Prostate gland (tissue), 2 donors: Measurements from ENCODE around the gene EXOC3. TPM values are rescaled to one million over a fixed set of nuclear protein-coding genes. Genes with fewer than 3 reads are reported as not detected.

Experiments
- DNase-seq: peaks from one replicate; pipeline ENCODE4 v3.0.0-alpha.2; 2019; ENCODE audit warnings: low spot score
- H3K27ac ChIP-seq, 2 donors: fragments of 200-600 bp; sonication (generic); 2 replicates each; pipeline ENCODE4 v1.5.1; 2017 to 2019
- H3K27me3 ChIP-seq: fragments of 200-600 bp; sonication (generic); replicated peaks from 2 replicates; pipeline ENCODE4 v1.5.1; 2019; ENCODE audit not compliant: insufficient read depth
- H3K36me3 ChIP-seq, 2 donors: fragments of 200-600 bp; sonication (generic); 1 replicate in 1 of 2; 2 replicates in 1 of 2; pipeline versions ENCODE4 v1.5.1 to v1.8.1; 2017 to 2019
- H3K4me1 ChIP-seq: fragments of 200-600 bp; sonication (generic); replicated peaks from 2 replicates; pipeline ENCODE4 v1.5.1; 2019
- H3K4me3 ChIP-seq, 2 donors: fragments of 200-600 bp; sonication (generic); 2 replicates each; pipeline ENCODE4 v1.5.1; 2017 to 2019
- H3K9me3 ChIP-seq: fragments of 200-600 bp; sonication (generic); 2 replicates; pipeline ENCODE4 v1.5.1; 2017
- POLR2A ChIP-seq: fragments of 450-650 bp; IDR thresholded peaks from one replicate; pipeline ENCODE4 v1.6.1; 2016; ENCODE audit warnings: antibody characterized with exemption, mild to moderate bottlenecking
- POLR2AphosphoS5 ChIP-seq: sonication (generic); formaldehyde crosslinking; IDR thresholded peaks from one replicate; pipeline ENCODE4 v1.6.1; 2017; ENCODE audit warnings: antibody characterized with exemption
- WGBS: methylation state at CpG from one replicate; pipeline ENCODE4 v1.1.5; 2018; 5-methylcytosine and 5-hydroxymethylcytosine counted together
- intact Hi-C: fragments of 100-400 bp; cut with DNase I; formaldehyde crosslinking; loops from one replicate; pipeline ENCODE4 v1.14.2; 2022
- total RNA-seq, 2 donors: library from RNA; depleted of rRNA; stranded (reverse); fragments of >200 nt; gene quantifications; one replicate each; pipeline ENCODE4 v1.1.0, GENCODE V29; 2016
- TF ChIP-seq, protein P1 (sequence below), 4 experiments: fragments of 200-600 bp in 2 of 4; fragments of 450-650 bp in 2 of 4; sonication (generic) in 2 of 4; IDR thresholded peaks; 1 replicate in 3 of 4; 2 replicates in 1 of 4; pipeline ENCODE4 v1.5.1; 2016 to 2019; ENCODE audit warnings: antibody characterized with exemption in 4 of 4, mild to moderate bottlenecking in 2 of 4, moderate library complexity in 2 of 4

The EXOC3 gene
- total RNA-seq, 2 donors from 2014 or later = 44.3 to 79.7 TPM

DNA sequence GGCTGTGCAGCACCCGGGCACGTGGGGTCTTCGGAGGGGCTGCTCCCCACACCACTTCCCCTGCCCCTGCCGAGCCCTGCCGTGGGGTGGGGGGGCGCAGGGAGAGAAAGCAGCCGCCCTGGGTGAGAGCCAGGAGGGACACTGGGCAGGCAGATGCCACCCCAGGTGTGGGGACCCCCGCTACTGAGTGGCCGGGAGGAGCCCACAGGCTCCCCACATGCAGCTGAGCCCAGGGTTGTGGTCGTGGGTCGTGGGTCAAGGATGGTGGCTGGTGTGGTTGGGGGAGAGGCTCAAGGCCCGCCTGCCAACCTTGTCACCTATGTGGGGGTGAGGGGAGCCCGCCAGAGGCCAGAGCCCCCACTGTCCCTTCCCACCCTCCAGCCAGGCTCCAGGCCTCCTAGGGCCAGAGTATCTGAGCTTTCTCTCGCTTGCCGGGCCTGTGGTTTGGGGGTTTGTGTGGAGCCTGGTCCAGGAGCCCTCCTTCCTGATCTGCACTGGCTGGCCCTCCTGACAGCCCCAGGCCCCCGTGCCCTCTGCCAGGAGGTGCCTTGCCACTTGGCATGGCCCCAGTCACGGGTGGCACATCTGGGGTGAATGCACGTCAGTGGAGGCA lies 35.5 kb downstream of the EXOC3 start:
- no peaks in the 10 kb centered on the region for H3K9me3 ChIP-seq
- DNase-seq = no peak
- WGBS = 74% methylated on average over 18 of the region's 18 CpGs
- H3K36me3 ChIP-seq = no peaks in the 10 kb centered on the region
- H3K27me3 ChIP-seq = peaks cover 4% of the 10 kb centered on the region
- H3K4me1 ChIP-seq = no peaks in the 10 kb centered on the region
- no peak overlapping the region for H3K4me3 ChIP-seq
- TF ChIP-seq POLR2A = no peak
- TF ChIP-seq, protein P1, sequence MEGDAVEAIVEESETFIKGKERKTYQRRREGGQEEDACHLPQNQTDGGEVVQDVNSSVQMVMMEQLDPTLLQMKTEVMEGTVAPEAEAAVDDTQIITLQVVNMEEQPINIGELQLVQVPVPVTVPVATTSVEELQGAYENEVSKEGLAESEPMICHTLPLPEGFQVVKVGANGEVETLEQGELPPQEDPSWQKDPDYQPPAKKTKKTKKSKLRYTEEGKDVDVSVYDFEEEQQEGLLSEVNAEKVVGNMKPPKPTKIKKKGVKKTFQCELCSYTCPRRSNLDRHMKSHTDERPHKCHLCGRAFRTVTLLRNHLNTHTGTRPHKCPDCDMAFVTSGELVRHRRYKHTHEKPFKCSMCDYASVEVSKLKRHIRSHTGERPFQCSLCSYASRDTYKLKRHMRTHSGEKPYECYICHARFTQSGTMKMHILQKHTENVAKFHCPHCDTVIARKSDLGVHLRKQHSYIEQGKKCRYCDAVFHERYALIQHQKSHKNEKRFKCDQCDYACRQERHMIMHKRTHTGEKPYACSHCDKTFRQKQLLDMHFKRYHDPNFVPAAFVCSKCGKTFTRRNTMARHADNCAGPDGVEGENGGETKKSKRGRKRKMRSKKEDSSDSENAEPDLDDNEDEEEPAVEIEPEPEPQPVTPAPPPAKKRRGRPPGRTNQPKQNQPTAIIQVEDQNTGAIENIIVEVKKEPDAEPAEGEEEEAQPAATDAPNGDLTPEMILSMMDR (IDR thresholded peaks at IDR 0.05) = no peak
- no peak overlapping the region for H3K27ac ChIP-seq
- intact Hi-C loops = loop anchor here (10.0 kb wide), 2 partner anchors 136 to 416 kb away; partner anchors contain the start of genes BRD9, CEP72 and TRIP13

DNA sequence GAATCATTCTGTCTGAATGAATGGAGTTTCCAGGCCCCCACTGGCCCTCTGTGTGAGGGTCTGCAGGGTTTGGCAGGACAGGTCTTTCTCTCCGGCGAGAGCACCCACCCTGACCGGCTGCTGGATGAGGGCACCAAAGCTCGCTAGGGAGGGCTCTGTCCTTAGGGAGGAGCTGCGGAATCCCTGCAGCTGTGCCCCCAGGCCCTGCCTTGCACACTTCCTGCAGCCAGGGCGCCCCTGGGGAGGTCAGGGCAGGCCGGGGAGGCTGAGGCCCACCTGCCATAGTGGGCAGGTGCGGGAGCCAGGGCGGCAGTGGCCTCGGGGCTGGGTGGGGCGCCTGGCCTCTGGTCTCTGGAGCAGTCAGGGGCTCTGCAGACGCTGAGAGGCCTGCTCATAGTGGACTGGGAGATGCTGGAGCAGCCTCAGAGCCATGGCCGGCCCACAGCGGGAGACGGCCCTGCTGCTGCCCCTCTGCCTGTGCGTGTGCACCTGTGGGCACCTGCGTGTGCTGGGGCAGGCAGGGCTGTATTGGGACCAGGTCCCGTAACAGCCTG lies 36.1 kb downstream of the EXOC3 start:
- H3K27ac ChIP-seq = no peak overlapping the region
- peaks cover 4% of the 10 kb centered on the region for H3K27me3 ChIP-seq
- 72% methylated on average over 16 of the region's 18 CpGs for WGBS
- DNase-seq = no peak
- H3K36me3 ChIP-seq = no peaks in the 10 kb centered on the region
- TF ChIP-seq POLR2A = no peak
- TF ChIP-seq, protein P1 (IDR thresholded peaks at IDR 0.05) = no peak
- intact Hi-C loops = loop anchor here (10.0 kb wide), 2 partner anchors 136 to 416 kb away; partner anchors contain the start of genes BRD9, CEP72 and TRIP13
- H3K4me3 ChIP-seq = no peak overlapping the region
- no peaks in the 10 kb centered on the region for H3K4me1 ChIP-seq
- H3K9me3 ChIP-seq = no peaks in the 10 kb centered on the region

DNA sequence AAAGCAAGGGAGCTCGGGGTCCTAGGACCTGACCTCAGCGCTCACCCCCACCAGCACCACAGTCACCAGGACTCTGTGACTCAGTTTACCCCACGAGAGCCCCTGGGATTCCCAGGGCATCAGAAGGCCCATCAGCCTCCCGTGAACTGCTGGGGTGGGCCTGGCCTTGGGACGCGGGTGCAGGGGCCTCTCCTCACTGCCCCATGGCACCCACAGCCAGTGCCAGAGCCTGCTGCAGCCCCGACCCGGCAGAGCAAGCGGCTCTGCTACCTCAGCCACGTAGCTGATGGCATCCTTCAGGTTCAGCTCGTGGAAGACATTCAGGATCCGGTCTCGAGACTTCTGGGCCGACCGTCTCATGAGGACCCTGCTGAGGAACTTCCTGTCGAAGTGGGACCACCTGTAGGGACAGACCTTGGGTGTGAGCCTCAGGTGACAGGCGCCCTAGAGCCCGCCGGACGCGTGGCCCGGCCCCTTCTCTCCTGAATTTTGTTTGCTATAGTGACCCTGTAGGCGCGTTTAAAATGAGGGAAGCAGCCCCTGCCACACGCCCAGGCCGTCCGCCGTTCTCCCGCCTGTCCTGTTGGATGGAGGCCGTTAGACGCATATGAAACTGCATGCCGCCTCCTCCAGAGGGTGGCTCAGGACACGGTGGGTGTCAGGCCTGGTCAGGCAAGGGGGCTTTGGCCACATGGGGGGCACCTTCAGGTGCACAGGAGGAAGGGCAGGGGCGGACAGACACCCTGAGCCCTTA lies 36.8 kb downstream of the EXOC3 start:
- TF ChIP-seq POLR2AphosphoS5 (no peak), POLR2A (no peak)
- TF ChIP-seq, protein P1 (IDR thresholded peaks at IDR 0.05) = no peak
- H3K4me1 ChIP-seq = no peaks in the 10 kb centered on the region
- no peak overlapping the region for H3K4me3 ChIP-seq
- no peak overlapping the region for H3K27ac ChIP-seq
- WGBS = 67% methylated on average over 33 of the region's 34 CpGs
- H3K36me3 ChIP-seq = no peaks in the 10 kb centered on the region
- intact Hi-C loops = loop anchor here (10.0 kb wide), 2 partner anchors 135 to 415 kb away; partner anchors contain the start of genes BRD9, CEP72 and TRIP13
- no peak for DNase-seq
- no peaks in the 10 kb centered on the region for H3K9me3 ChIP-seq
- H3K27me3 ChIP-seq = peaks cover 4% of the 10 kb centered on the region

DNA sequence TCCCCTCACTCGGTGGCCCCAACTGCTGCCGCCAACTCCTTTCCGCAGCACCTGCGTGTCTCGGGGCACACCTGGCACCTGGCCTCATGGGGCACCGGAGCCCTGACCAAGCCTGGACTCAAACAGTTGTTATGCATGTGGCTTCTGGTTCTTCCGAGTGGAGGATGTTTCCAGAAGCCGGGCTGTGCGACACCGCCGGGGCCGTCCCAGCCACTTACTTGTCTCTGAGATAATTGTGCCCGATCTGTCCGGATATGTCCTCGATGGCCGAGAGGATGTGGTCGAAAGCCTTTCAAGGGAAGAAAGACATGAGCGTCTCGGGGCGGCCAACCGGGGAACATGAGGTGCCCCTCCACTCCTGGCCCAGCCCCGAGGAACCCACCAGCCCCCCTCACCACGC lies 38.4 kb downstream of the EXOC3 start:
- DNase-seq = no peak
- intact Hi-C loops = no loop called here
- WGBS = 73% methylated on average over 23 of the region's 23 CpGs
- H3K4me3 ChIP-seq = no peak overlapping the region
- TF ChIP-seq POLR2AphosphoS5 = no peak
- TF ChIP-seq POLR2A = no peak
- TF ChIP-seq, protein P1 (IDR thresholded peaks at IDR 0.05) = no peak
- H3K9me3 ChIP-seq = no peaks in the 10 kb centered on the region
- H3K36me3 ChIP-seq = no peaks in the 10 kb centered on the region
- no peaks in the 10 kb centered on the region for H3K4me1 ChIP-seq
- no peak overlapping the region for H3K27ac ChIP-seq
- peaks cover 4% of the 10 kb centered on the region for H3K27me3 ChIP-seq
